Naive B cell (primary cell): Measurements from ENCODE around the gene PNPLA3. TPM values are rescaled to one million over a fixed set of nuclear protein-coding genes. Genes with fewer than 3 reads are reported as not detected.
A peak's percentile ranks its signal among the peaks of the same experiment; 100 is the strongest.

Experiments
- ATAC-seq, 2 donors: fragments of 150-1000 bp; cut with Tn5 transposase; 2 replicates each; pipeline ENCODE4 v1.10.0; 2021; ENCODE audit warnings: low read depth in 2 of 2, mild to moderate bottlenecking in 2 of 2, moderate library complexity in 2 of 2
- DNase-seq: peaks from one replicate; pipeline ENCODE4 v3.0.0; 2022
- H3K27ac Mint-ChIP-seq, 6 donors: one replicate each; pipeline ENCODE4 v1.8.0; 2020 to 2022; ENCODE audit warnings: mild to moderate bottlenecking in 6 of 6, mixed read lengths in 6 of 6, moderate library complexity in 5 of 6, inconsistent platforms in 2 of 6
- H3K27me3 Mint-ChIP-seq, 3 donors: one replicate each; pipeline ENCODE4 v1.8.0; 2021 to 2022; ENCODE audit warnings: mixed read lengths in 3 of 3, mild to moderate bottlenecking in 1 of 3
- H3K36me3 Mint-ChIP-seq, 2 donors: one replicate each; pipeline ENCODE4 v1.8.0; 2020 to 2022; ENCODE audit warnings: mixed read lengths in 2 of 2, inconsistent platforms in 1 of 2, mild to moderate bottlenecking in 1 of 2
- H3K4me1 Mint-ChIP-seq, 3 donors: one replicate each; pipeline ENCODE4 v1.8.0; 2020 to 2022; ENCODE audit warnings: mixed read lengths in 3 of 3, inconsistent platforms in 1 of 3, mild to moderate bottlenecking in 1 of 3, moderate library complexity in 1 of 3
- H3K4me3 Mint-ChIP-seq, 8 donors: one replicate each; pipeline ENCODE4 v1.8.0; 2020 to 2022; ENCODE audit warnings: mild to moderate bottlenecking in 8 of 8, mixed read lengths in 8 of 8, moderate library complexity in 8 of 8, inconsistent platforms in 2 of 8
- H3K9me3 Mint-ChIP-seq, 7 donors: one replicate each; pipeline ENCODE4 v1.8.0; 2020 to 2022; ENCODE audit warnings: mixed read lengths in 7 of 7, mild to moderate bottlenecking in 5 of 7, inconsistent platforms in 2 of 7, moderate library complexity in 1 of 7
- polyA plus RNA-seq, 6 donors: library from polyadenylated mRNA; unstranded; fragments of 300-500 nt; fragmentation: Illumina TruSeq; gene quantifications; one replicate each; pipeline ENCODE4 v1.2.3, GENCODE V29; 2021; ENCODE audit warnings: low read depth in 6 of 6

Gene PNPLA3
- polyA plus RNA-seq, 6 donors from 2014 or later: not detected

GRCh38 chr22:43985532-43985931 is 61.9 kb downstream of the PNPLA3 start:
- ATAC-seq: no peak
- peak overlapping the region in 1 of 6 donors; percentile 68 for H3K27ac Mint-ChIP-seq

GRCh38 chr22:43988116-43988820 is 64.7 kb downstream of the PNPLA3 start:
- H3K27ac Mint-ChIP-seq: peak overlapping the region in 1 of 6 donors; percentile 20
- no peak for DNase-seq
- no peak overlapping the region for H3K4me3 Mint-ChIP-seq
- peaks cover 14 to 16% of the 10 kb centered on the region in 2 donors for H3K36me3 Mint-ChIP-seq
- H3K27me3 Mint-ChIP-seq: no peaks in the 10 kb centered on the region
- ATAC-seq: no peak
- H3K9me3 Mint-ChIP-seq: no peaks in the 10 kb centered on the region
- peaks cover 3 to 8% (median 5%) of the 10 kb centered on the region in 3 donors for H3K4me1 Mint-ChIP-seq

More at GRCh38 chr22:43985532-43985931, 61.9 kb downstream of the PNPLA3 start:
- no peaks in the 10 kb centered on the region for H3K9me3 Mint-ChIP-seq
- DNase-seq: no peak
- H3K4me1 Mint-ChIP-seq: no peaks in the 10 kb centered on the region
- no peaks in the 10 kb centered on the region for H3K27me3 Mint-ChIP-seq
- peaks cover 5 to 18% of the 10 kb centered on the region in 2 donors for H3K36me3 Mint-ChIP-seq
- H3K4me3 Mint-ChIP-seq: no peak overlapping the region

- no peaks in the 10 kb centered on the region for H3K9me3 Mint-ChIP-seq
- H3K27me3 Mint-ChIP-seq: no peaks in the 10 kb centered on the region
- peaks cover 14 to 19% of the 10 kb centered on the region in 2 donors for H3K36me3 Mint-ChIP-seq
- DNase-seq (no peak), ATAC-seq (no peak)
- peaks cover 10 to 15% (median 12%) of the 10 kb centered on the region in 3 donors for H3K4me1 Mint-ChIP-seq
- H3K4me3 Mint-ChIP-seq: no peak overlapping the region
- H3K27ac Mint-ChIP-seq: no peak overlapping the region
Measured at GRCh38 chr22:43988960-43989359, 65.4 kb downstream of the PNPLA3 start.

GRCh38 chr22:43990044-43990443 is 66.4 kb downstream of the PNPLA3 start:
- no peak overlapping the region for H3K27ac Mint-ChIP-seq
- DNase-seq: no peak
- H3K9me3 Mint-ChIP-seq: no peaks in the 10 kb centered on the region
- H3K4me1 Mint-ChIP-seq: peaks cover 19 to 25% (median 22%) of the 10 kb centered on the region in 3 donors
- peaks cover 14 to 19% of the 10 kb centered on the region in 2 donors for H3K36me3 Mint-ChIP-seq
- H3K4me3 Mint-ChIP-seq: no peak overlapping the region
- H3K27me3 Mint-ChIP-seq: no peaks in the 10 kb centered on the region
- no peak for ATAC-seq

- H3K4me3 Mint-ChIP-seq: no peak overlapping the region
- peaks cover 14 to 19% of the 10 kb centered on the region in 2 donors for H3K36me3 Mint-ChIP-seq
- no peaks in the 10 kb centered on the region for H3K27me3 Mint-ChIP-seq
- DNase-seq (no peak), ATAC-seq (no peak)
- H3K4me1 Mint-ChIP-seq: peaks cover 29 to 38% (median 37%) of the 10 kb centered on the region in 3 donors
- peak overlapping the region in 2 of 6 donors; percentile 34 to 57 for H3K27ac Mint-ChIP-seq
- no peaks in the 10 kb centered on the region for H3K9me3 Mint-ChIP-seq
Measured at GRCh38 chr22:43991316-43992020, 67.9 kb downstream of the PNPLA3 start.

GRCh38 chr22:43992331-43992821 is 68.8 kb downstream of the PNPLA3 start:
- H3K27me3 Mint-ChIP-seq: no peaks in the 10 kb centered on the region
- no peaks in the 10 kb centered on the region for H3K9me3 Mint-ChIP-seq
- DNase-seq (no peak), ATAC-seq (no peak)
- peaks cover 33 to 47% (median 46%) of the 10 kb centered on the region in 3 donors for H3K4me1 Mint-ChIP-seq
- H3K27ac Mint-ChIP-seq: no peak overlapping the region
- H3K4me3 Mint-ChIP-seq: no peak overlapping the region
- peaks cover 11 to 16% of the 10 kb centered on the region in 2 donors for H3K36me3 Mint-ChIP-seq

- peaks cover 33 to 53% (median 49%) of the 10 kb centered on the region in 3 donors for H3K4me1 Mint-ChIP-seq
- peaks cover 9 to 13% of the 10 kb centered on the region in 2 donors for H3K36me3 Mint-ChIP-seq
- DNase-seq (peak; percentile 66), ATAC-seq (peak; percentile 22 to 37)
- H3K9me3 Mint-ChIP-seq: no peaks in the 10 kb centered on the region
- H3K27me3 Mint-ChIP-seq: no peaks in the 10 kb centered on the region
- H3K27ac Mint-ChIP-seq: peak overlapping the region; percentile 93 to 97 (median 95)
- H3K4me3 Mint-ChIP-seq: peak overlapping the region in 3 of 8 donors; percentile 6 to 65 (median 44)
Measured at GRCh38 chr22:43993072-43993760, 69.6 kb downstream of the PNPLA3 start.

GRCh38 chr22:43994006-43994405 is 70.4 kb downstream of the PNPLA3 start:
- Mint-ChIP-seq H3K27ac (peak overlapping the region; percentile 33 to 97 (median 94)), H3K4me3 (peak overlapping the region in 2 of 8 donors; percentile 65 to 84), H3K9me3 (no peaks in the 10 kb centered on the region), H3K27me3 (no peaks in the 10 kb centered on the region), H3K4me1 (peaks cover 33 to 59% (median 54%) of the 10 kb centered on the region in 3 donors), H3K36me3 (peaks cover 9 to 13% of the 10 kb centered on the region in 2 donors)
- DNase-seq (no peak), ATAC-seq (no peak)

GRCh38 chr22:43994416-43994815 is 70.8 kb downstream of the PNPLA3 start:
- Mint-ChIP-seq H3K36me3 (peaks cover 9 to 13% of the 10 kb centered on the region in 2 donors), H3K4me3 (peak overlapping the region in 5 of 8 donors; percentile 44 to 91 (median 84)), H3K9me3 (no peaks in the 10 kb centered on the region), H3K27me3 (no peaks in the 10 kb centered on the region), H3K4me1 (peaks cover 34 to 63% (median 58%) of the 10 kb centered on the region in 3 donors), H3K27ac (peak overlapping the region; percentile 53 to 99 (median 94))
- ATAC-seq (no peak), DNase-seq (no peak)

GRCh38 chr22:43995057-43995685 is 71.6 kb downstream of the PNPLA3 start:
- Mint-ChIP-seq H3K9me3 (no peaks in the 10 kb centered on the region), H3K4me1 (peaks cover 36 to 70% (median 61%) of the 10 kb centered on the region in 3 donors), H3K36me3 (peaks cover 6 to 9% of the 10 kb centered on the region in 2 donors), H3K4me3 (peak overlapping the region; percentile 72 to 96 (median 92)), H3K27me3 (no peaks in the 10 kb centered on the region), H3K27ac (peak overlapping the region; percentile 82 to 99 (median 96))
- no peak for DNase-seq
- no peak for ATAC-seq

- DNase-seq: no peak
- peaks cover 36 to 75% (median 61%) of the 10 kb centered on the region in 3 donors for H3K4me1 Mint-ChIP-seq
- peaks cover 6 to 9% of the 10 kb centered on the region in 2 donors for H3K36me3 Mint-ChIP-seq
- no peak for ATAC-seq
- H3K27me3 Mint-ChIP-seq: no peaks in the 10 kb centered on the region
- peak overlapping the region; percentile 84 to 96 (median 92) for H3K4me3 Mint-ChIP-seq
- peak overlapping the region; percentile 97 to 99 (median 99) for H3K27ac Mint-ChIP-seq
- H3K9me3 Mint-ChIP-seq: no peaks in the 10 kb centered on the region
Measured at GRCh38 chr22:43995798-43996169, 72.2 kb downstream of the PNPLA3 start.

- Mint-ChIP-seq H3K4me1 (peaks cover 36 to 78% (median 61%) of the 10 kb centered on the region in 3 donors), H3K36me3 (peaks cover 6 to 9% of the 10 kb centered on the region in 2 donors)
Measured at GRCh38 chr22:43996170-43996980, 72.8 kb downstream of the PNPLA3 start.

More at GRCh38 chr22:43996170-43996980, 72.8 kb downstream of the PNPLA3 start:
- Mint-ChIP-seq H3K27me3 (no peaks in the 10 kb centered on the region), H3K4me3 (peak overlapping the region; percentile 84 to 96 (median 92)), H3K27ac (peak overlapping the region; percentile 97 to 99 (median 99)), H3K9me3 (no peaks in the 10 kb centered on the region)
- DNase-seq (peak; percentile 81), ATAC-seq (peak; percentile 85 to 87)
